HG03025 (cell line): ENCODE results near the gene FMO5.
A peak's percentile ranks its signal among the peaks of the same experiment; 100 is the strongest.
"Not testable (repeated sequence)": the region's sequence is repeated elsewhere in the genome, so short reads cannot be mapped to it uniquely, and the experiment has no call there.

Experiments
- ATAC-seq: cut with Tn5 transposase; IDR thresholded peaks from one replicate; pipeline ENCODE4 v1.9.1; 2021; ENCODE audit warnings: mild to moderate bottlenecking, moderate library complexity; ENCODE audit not compliant: unreplicated experiment, low FRiP score

FMO5 gene

DNA sequence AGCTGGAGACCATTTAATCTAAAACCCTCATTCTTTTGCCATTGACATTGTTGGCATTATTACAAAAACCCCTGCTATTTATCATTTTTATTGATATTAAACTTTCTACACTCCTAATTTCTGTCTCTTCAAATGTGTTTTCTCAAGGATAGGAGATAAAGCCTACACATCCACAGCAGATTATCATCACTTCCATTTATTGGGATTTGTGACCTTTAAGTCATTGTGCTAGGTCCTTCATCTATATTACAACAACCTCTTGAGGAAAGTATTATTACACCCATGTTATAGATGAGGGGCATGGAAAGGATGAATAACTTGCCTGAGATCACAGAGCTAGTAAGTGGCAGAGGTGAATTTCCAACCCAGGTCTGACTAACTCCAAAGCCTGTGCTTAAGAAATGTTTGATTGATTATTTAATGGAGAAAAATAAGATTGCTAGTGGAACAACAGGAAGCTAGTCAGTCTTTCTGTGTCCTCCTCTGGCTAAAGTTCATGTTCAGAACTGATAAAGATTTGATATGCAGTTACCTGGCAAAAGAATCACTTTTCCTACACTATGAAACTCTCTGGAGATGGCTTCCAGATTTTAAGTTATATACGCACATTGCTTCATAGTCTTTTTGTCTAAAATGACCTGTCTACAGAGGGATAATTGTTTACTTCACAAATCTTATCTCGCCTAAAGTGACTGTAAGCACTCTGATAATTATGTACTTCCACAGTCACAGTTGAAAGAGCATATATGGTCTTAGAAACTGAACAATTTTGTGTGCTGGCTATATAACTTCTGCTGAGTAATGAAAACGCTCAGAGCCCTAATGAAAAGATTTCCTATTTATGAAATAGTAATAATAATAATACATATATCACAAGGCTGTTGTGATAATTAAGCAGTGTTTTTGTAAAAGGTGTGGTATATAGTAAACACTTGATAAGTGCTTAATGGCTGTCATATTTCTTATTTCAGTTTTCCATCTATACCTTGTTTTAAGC, 15.0 kb downstream of the FMO5 start:
- no peak for ATAC-seq

GRCh38 chr1:147208619-147209018, 16.5 kb downstream of the FMO5 start:
- no peak for ATAC-seq

GRCh38 chr1:147207192-147207591, 17.9 kb downstream of the FMO5 start:
- no peak for ATAC-seq

GRCh38 chr1:147204080-147204479, 21.1 kb downstream of the FMO5 start:
- no peak for ATAC-seq

DNA sequence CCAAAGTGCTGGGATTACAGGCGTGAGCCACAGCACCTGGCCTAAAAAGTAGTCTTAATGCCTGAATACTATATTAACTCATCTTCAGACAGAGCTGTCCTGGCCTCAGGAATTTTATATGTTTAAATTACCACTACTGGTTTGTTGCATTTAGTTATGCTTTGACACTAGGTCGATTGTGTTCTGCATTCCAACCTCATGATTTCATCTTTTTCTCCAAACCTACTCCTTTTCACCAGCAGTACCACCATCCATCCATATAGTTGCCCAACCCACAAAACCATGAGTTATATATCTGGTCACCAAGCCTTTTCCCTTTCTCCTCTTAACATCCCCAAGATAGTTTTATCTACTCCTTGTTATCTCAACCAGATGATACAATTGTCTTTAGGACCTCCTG, 22.6 kb downstream of the FMO5 start:
- ATAC-seq: no peak

GRCh38 chr1:147201786-147202185, 23.4 kb downstream of the FMO5 start:
- no peak for ATAC-seq

DNA sequence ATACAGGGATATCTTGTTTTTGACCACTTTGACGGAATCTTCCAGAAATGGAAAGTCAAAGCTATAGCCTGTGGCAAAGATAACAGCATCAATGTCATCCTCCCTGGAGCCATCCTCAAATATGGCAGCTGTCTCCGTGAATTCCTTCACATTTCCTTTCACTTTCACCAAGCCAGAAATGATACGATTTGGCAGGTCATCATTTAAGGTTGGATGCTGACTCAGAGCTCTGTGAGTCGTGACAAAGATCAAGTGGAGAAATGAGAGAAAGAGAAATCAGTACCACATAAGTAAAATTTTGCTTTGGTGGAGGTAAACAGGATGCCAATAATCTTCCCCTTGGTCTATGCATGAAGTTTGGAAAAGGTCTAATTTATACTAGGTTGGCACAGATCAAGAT, 23.9 kb downstream of the FMO5 start:
- ATAC-seq: no peak

GRCh38 chr1:147197324-147197723, 27.8 kb downstream of the FMO5 start:
- ATAC-seq: not testable (repeated sequence)

GRCh38 chr1:147189514-147189913, 35.6 kb downstream of the FMO5 start:
- no peak for ATAC-seq

- no peak for ATAC-seq
Observed at GRCh38 chr1:147185432-147185831, 39.7 kb downstream of the FMO5 start.

- no peak for ATAC-seq
Observed at GRCh38 chr1:147177611-147178380, 47.3 kb downstream of the FMO5 start.

DNA sequence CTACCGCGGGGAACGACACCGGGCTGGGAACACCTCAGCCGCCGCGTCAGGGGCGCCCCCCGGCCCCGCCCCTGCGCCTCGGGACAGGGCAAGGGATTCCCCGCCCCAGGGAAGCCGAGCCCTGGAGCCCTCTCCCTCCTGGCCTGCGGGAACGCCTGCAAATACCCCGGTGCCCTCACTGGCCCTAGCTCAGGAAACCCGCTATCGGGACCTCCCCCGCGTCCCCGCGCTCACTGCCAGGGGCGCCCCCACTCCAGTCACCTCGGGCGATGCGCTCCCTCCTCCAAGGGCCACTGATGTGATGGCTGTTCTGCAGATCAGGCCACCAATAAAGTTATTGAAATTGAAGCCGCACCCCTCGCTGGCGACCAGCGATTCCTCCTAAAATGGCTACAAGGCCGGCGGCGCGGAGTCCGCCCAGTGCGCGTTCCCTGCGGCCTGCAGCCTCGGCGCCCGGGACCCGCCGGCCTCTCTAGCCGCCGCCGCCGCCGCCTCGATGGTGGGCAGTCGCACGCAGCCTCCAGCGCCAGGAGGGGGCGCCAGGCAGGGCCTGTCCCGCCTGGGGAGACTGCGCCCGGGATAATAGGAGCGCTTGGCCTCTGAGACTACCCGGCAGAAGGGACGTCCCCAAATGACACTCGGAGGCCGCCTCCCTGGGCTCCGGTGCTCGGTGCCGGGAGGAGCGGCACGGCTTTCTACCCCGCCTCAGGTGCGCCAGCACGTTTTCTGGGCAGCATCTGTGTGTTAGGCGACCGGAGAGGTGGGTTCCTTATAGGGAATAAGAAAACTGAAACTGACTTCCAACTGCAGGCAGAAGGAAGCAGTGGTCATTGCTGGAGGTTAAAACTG, 52.7 kb downstream of the FMO5 start, which contains the start of gene PRKAB2:
PRKAB2 (minus strand) TSS at position 303 of the 849 bp plus-strand sequence. CDS start 326 bp downstream, outside the sequence.
- peak; percentile 93 for ATAC-seq

- ATAC-seq: no peak
Observed at GRCh38 chr1:147171399-147172167, 53.6 kb downstream of the FMO5 start.

GRCh38 chr1:147169840-147170674, 55.1 kb downstream of the FMO5 start:
- ATAC-seq: no peak

DNA sequence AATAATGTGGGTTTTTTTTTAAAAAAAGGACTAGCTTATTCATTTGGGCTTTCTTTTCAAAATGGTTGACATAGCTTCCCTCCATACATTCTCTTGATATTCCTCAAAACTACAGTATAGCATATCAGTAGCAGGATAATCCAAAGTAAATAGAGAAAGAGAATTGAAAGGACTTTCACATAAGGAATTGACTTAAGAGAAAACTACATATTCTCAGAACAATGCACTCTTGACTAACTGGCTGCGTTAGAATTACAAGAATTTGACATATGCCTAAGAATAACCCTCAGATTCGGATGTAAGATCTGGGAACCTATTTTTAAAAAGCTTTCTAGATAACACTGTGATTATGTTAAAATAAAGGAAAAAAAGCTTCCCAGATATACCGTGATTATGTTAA, 56.0 kb downstream of the FMO5 start:
- ATAC-seq: no peak

GRCh38 chr1:147168626-147169058, 56.5 kb downstream of the FMO5 start:
- ATAC-seq: no peak

DNA sequence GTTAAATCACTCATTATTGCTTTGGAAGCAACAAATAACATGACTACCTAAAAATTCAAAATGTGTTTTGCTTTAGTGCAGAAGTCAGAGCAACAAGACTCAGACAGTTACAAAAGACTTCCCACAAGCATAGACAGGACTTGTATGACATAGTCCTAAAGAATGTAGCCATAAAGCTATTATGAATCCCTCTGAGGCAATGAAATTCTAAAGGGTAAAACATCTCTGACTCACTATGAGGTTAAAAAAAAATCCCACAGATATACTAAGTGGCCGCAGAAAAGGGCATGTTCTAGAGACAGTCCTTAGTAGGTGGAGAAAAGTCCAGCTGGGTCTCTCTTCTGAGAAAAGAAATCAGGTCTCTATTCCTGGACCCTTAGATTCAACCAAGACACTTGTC, 57.8 kb downstream of the FMO5 start:
- no peak for ATAC-seq

- no peak for ATAC-seq
Observed at GRCh38 chr1:147163019-147163418, 62.1 kb downstream of the FMO5 start.

DNA sequence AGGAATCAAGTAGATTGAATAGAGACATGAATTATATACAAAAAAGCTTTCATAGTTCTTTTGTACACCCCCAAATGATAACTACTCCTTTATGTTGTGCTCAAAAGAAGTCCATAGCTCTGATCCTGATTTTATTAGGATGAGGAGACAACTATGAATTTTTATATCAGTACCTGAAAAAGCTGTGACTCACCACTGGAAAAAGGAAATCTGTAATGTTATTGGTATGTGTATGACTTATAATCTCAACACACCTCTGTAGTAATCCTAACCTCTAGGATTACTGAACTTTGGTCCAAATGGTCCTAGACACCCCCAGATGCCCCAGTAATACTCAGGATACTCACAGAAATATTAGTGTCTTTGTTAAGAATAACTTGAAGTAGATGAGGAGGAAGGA, 63.0 kb downstream of the FMO5 start:
- no peak for ATAC-seq
